ENCODE data around the gene CENPB.

The CENPB gene

DNA sequence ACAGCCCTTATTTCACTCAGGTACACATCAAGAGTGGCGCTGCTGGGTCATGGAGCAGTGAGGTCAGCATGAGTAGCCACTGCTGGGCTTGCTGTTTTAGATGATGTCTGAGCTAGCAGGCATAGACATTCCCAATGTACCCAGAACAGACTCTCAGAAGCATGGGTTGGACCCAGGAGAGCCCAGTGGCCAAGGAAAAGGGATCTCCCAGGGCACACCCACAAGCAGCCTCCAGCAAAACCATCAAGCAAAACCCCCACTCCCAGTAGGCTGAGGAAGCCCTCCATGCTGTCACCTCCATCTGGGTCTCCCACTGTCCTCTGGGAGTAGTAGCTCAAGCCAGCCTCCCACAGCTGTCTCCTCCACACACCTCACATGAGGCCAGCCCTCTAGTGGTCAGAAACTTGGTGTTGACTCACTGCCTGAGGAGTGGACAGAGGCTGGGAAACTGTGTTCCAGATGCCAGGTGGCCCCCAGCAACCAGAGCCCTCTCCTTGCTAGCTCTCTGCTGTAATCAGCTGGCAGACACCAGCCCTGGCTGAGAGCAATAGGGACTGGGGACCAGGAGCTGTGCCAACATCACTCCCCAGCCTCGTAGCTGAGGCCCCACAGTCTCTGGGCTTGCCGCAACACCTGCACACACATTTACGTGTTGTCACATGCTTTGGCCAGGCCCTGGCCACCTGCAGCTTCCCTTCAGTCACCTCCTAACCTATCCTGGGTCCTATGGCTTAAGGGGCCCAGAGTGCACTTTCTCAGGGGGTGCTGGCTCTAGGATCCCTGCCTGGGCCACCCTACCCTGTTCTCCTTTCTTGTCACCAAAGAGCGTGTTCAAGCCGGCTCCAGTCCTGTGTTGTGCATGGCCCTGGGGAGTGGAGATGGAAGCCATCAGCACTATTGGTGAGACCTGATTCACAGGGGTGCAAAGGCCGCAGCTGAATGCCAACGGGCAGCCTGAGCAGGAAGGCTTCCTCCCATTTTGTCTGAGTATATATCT lies 31.9 kb upstream of the CENPB start:
- TF ChIP-seq POLR2A (IDR thresholded peaks at IDR 0.05; ENCODE audit: low read length) (no peak), GATA1 (IDR thresholded peaks at IDR 0.05; ENCODE audit: low read depth, low read length) (no peak)
- DNase-seq = peak; percentile 74 to 75

DNA sequence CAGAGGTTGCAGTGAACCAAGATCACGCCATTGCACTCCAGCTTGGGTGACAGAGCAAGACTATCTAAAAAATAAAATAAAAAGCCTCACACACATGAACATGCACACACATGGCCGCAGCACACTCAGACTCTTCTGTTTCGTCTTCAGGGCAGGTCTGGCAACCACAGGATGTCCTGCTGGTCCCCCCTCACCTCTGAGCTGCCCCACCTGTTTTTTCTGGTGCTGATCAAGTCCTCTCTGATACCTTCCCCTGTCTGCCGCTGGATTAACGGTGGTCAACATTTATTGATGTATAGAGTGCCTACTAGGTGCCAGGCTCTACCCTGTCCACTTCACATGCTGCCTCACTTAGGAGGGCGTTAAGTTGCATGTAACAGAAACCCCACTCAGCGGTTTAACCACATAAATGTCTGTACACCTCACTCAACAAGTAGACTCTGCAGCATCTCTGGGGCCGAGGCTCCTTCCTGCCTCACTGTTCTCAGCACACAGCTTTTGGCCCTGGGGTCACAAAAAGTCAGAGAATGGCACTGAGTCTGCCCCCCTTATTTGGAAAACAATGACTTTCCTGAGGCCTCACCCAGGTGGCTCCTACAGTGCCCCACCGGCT lies 29.3 kb upstream of the CENPB start:
- no peak for DNase-seq
- TF ChIP-seq POLR2A (IDR thresholded peaks at IDR 0.05; ENCODE audit: low read length) = no peak
- no peak for TF ChIP-seq GATA1 (IDR thresholded peaks at IDR 0.05; ENCODE audit: low read depth, low read length)

DNA sequence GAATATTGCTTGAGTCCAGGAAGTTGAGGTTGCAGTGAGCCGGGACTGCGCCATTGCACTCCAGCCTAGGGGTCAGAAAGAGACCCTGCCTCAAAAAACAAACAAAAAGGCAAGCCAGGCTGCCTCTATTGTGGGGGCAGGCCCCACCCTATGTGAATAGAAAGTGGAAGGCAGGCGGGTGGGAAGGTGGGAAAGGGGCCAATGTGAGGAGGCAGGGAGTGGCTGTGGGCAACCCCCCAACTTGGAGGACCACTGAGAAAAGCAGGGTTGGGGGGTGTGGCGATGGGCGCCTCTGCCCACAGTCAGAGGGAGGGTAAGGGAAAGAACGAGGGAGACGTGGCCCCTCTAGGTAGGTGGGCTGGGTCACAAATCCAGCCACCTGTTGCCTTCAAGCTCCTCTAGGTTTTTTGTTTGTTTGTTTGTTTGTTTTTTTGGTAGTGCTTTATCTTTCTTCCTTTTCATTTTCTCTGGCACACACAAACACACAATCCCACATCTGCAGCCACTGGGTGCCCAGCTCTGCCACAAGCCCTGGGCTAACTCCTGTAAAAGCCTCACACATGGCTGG lies 28.5 kb upstream of the CENPB start:
- TF ChIP-seq POLR2A (IDR thresholded peaks at IDR 0.05; ENCODE audit: low read length) = no peak
- TF ChIP-seq GATA1 (IDR thresholded peaks at IDR 0.05; ENCODE audit: low read depth, low read length) = no peak
- DNase-seq = no peak

DNA sequence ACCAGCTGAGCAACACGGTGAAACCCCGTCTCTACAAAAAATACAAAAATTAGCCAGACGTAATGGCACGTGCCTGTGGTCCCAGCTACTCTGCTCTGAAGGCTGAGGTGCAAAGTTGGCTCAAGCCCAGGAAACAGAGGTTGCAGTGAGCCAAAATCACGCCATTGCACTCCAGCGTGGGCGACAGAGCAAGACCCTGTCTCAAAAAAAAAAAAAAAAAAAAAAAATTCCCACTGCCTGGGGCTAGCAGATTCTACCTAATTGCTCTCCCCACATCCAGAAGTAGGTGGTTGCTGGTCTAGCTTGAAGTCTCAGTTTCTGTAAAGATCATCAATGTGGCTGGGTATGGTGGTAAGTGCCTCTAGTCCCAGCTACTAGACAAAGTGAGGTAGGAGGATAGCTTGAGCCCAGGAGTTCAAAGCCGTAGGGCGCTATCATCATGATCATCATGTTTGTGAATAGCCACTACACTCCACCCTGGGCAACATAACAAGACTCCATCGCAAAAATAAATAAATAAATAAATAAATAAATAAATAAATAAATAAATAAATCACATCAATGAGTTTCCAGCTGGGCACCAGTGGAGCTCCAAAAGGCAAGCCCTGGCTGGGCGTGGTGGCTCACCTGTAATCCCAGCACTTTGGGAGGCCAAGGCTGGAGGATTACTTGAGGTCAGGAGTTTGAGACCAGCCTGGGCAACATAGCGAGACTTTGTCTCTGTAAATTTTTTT lies 27.5 kb upstream of the CENPB start:
- no peak for DNase-seq
- TF ChIP-seq GATA1 (IDR thresholded peaks at IDR 0.05; ENCODE audit: low read depth, low read length) (no peak), POLR2A (IDR thresholded peaks at IDR 0.05; ENCODE audit: low read length) (no peak)

DNA sequence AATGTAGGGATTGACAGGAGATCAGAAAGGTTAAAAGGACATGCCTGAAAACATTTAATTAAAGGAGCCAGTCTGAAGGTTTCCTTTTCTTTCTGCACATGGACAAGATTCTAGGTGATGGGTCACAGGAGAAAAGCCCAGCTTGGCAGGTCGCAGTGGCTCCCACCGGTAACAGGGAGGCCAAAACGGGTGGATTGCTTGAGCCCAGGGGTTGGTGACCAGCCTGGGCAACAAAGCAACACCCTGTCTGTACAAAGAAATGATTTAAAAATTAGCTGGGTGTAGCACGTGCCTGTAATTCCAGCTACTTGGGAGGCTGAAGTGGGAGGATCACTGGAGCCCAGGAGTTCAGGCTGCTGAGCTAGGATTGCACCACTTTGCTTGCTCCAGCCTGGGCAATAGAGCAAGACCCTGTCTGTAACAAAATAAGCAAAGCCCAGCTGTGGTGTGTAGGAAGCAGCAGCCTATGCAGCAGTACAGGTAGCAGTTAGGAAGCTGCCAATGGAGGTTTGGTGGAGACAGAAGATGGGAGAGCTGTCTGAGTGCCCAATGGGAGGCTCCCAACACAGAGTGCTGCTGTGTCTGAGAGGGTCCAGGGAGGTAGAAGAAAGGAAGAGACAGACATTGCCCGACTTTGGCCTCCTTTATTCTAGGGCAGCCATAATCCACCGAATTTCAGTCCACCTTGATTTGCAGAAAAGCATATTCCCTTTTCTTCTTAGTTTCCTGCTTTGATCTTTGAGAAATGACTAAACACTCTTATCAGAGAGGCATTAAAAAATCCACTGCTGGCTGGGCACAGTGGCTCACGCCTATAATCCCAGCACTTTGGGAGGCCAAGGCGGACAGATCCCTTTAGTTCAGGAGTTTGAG lies 26.7 kb upstream of the CENPB start:
- no peak for DNase-seq

DNA sequence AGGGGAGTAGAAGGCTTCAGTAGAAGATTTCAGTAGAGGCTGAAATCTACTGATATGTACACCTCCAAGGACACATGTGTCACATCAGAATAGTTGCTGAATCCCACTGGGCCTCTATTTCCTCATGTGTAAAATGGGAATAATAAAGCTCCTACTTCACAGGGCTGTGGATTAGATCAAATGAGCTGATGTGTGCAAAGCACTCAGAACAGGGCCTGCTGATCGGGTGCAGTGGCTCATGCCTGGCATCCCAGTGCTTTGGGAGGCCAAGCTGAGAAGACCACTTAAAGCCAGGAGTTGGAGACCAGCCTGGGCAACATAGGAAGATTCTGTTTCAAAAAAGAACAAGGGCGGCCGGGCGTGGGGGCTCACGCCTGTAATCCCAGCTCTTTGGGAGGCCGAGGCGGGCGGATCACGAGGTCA lies 25.7 kb upstream of the CENPB start:
- DNase-seq = no peak
- TF ChIP-seq GATA1 (IDR thresholded peaks at IDR 0.05; ENCODE audit: low read depth, low read length) (no peak), POLR2A (IDR thresholded peaks at IDR 0.05; ENCODE audit: low read length) (no peak)

More for the DNA sequence above, 26.7 kb upstream of the CENPB start:
- TF ChIP-seq POLR2A (IDR thresholded peaks at IDR 0.05; ENCODE audit: low read length) (no peak), GATA1 (IDR thresholded peaks at IDR 0.05; ENCODE audit: low read depth, low read length) (no peak)

DNA sequence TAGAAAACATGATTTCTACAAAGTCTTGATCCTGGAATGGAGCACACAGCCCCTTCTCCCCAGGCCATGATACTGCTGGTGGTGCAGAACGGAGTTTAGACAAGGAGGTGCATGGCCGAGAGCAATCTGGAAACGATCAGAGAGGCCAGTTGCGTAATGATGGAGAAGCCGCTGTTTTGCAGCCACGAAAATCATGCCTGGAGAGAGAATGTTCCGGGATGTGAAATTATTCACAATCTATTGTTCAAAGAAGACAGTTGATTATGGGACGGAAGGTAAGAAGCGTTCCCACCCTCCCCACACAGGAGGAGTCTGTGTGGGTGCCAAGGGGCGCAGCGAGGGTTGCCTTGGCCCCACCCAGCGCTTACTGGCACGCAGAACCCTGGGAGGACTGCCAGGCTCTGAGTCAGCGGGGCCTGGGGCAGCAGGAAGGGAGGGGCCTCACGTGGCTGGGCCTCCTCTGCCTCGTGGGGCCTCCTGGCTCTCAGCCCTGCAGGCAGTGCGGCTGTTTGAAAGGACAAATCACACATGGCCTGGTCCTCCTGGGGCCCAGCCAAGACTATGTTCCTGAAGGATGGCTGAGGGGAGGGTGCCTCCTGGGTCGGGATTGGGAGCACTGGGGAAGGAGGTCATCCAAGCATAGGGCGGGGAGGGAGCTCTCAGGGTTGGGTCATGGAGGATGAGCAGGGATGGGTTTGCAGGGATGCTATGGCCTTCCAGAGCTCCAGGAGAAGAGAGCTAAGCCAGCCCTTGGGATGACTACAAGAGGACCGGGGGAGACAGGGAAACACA lies 25.1 kb upstream of the CENPB start:
- TF ChIP-seq POLR2A (IDR thresholded peaks at IDR 0.05; ENCODE audit: low read length) = peak; percentile 39
- TF ChIP-seq GATA1 (IDR thresholded peaks at IDR 0.05; ENCODE audit: low read depth, low read length) = no peak

DNA sequence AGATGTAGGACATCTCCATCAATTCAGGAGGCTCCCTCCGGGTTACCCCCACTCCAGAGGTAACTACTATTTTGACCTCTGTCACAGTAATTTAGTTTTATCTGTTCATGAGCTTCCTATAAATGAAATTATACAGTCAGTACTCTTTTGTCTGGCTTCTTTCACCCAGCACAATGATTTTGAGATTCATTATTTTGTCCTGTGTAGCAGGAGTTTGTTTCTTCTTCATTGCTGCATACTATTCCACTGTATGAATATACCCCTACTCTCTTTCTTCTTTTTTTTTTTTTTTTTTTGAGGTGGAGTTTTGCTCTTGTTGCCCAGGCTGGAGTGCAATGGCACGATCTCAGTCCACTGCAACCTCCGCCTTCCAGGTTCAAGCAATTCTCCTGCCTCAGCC lies 22.0 kb upstream of the CENPB start:
- DNase-seq = no peak
- TF ChIP-seq POLR2A (IDR thresholded peaks at IDR 0.05; ENCODE audit: low read length) (no peak), GATA1 (IDR thresholded peaks at IDR 0.05; ENCODE audit: low read depth, low read length) (no peak)

More for the DNA sequence above, 25.1 kb upstream of the CENPB start:
- DNase-seq = peak; percentile 95 to 97

DNA sequence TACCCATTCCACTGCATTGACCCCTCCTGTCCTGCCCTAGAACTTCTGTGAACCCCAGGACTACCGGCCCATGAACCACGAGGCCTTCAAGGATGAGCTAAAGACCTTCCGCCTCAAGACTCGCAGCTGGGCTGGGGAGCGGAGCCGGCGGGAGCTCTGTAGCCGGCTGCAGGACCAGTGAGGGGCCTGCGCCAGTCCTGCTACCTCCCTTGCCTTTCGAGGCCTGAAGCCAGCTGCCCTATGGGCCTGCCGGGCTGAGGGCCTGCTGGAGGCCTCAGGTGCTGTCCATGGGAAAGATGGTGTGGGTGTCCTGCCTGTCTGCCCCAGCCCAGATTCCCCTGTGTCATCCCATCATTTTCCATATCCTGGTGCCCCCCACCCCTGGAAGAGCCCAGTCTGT lies 18.2 kb upstream of the CENPB start:
- no peak for TF ChIP-seq POLR2A (IDR thresholded peaks at IDR 0.05; ENCODE audit: low read length)
- no peak for TF ChIP-seq GATA1 (IDR thresholded peaks at IDR 0.05; ENCODE audit: low read depth, low read length)
- DNase-seq = no peak

DNA sequence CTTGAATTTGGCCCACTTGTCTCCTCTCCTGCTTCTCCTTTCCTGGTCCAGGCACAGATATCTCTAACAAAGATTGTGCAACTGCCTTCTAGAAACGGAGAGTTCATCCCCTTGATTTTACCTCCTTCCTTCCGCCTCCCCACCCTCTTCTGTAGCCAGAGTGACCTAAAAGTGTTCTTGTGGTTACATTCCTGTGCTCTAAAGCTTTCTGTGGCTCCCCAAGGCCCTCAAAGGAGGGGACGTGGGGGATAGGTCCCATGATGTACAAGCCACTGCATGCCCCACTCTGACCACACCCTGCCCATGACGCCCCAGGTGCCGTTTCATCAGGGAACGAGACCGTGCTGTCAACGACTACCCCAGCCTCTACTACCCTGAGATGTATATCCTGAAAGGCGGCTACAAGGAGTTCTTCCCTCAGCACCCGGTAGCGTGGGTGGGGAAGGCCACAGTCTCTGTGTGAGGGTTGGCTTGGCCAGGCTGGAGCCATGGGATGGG lies 17.8 kb upstream of the CENPB start:
- TF ChIP-seq GATA1 (IDR thresholded peaks at IDR 0.05; ENCODE audit: low read depth, low read length) (no peak), POLR2A (IDR thresholded peaks at IDR 0.05; ENCODE audit: low read length) (no peak)
- no peak for DNase-seq

DNA sequence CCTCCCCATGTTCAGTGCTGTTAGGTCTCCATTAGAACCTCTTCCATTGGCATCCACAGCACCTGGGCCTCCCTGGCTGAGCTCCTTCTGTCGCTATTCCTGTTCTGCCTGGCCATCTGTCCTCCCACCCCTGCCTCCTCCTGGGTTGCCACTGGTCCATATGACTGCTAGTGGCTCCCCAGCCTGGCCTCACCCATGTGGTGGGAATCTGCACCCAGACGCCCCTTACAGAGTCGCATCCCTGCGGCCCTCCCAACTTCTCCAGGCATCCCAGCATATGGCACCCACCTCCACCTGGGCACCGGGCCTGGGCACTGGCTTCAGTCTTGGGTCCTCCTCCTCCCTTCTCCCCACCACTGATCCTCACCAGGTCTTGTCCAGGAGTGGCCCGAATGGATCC lies 17.3 kb upstream of the CENPB start:
- no peak for DNase-seq
- TF ChIP-seq POLR2A (IDR thresholded peaks at IDR 0.05; ENCODE audit: low read length) (no peak), GATA1 (IDR thresholded peaks at IDR 0.05; ENCODE audit: low read depth, low read length) (no peak)

DNA sequence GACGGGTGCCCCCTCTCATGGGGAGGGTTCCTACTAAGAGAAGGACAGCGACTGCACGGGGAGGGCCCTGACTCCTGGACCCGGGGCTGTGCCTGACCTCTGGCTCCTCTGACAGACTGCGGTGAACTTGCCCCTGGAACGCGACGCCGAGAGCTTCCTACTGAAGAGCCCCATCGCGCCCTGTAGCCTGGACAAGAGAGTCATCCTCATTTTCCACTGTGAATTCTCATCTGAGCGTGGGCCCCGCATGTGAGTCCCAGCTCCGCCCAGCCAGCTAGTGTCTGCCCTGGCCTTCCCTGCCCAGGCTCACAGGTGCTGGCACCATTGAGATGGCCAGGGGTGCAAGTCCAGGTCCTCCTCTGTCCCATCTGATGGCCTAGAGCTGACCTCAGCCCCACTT lies 16.7 kb upstream of the CENPB start:
- no peak for DNase-seq
- TF ChIP-seq GATA1 (IDR thresholded peaks at IDR 0.05; ENCODE audit: low read depth, low read length) (no peak), POLR2A (IDR thresholded peaks at IDR 0.05; ENCODE audit: low read length) (no peak)

Measured in erythroblast (primary cell).